Frontal cortex (tissue), 4 donors: ENCODE measurements around the gene C5. TPM values are rescaled to one million over a fixed set of nuclear protein-coding genes. Genes with fewer than 3 reads are reported as not detected.
"Not testable (repeated sequence)": the region's sequence is repeated elsewhere in the genome, so short reads cannot be mapped to it uniquely, and the experiment has no call there.

Experiments
- DNase-seq, 2 donors: peaks; one replicate each; pipeline ENCODE4 v3.0.0; 2012; ENCODE audit warnings: low spot score in 2 of 2
- FAIRE-seq: peaks from 2 replicates; lab custom pipeline; 2012; peaks lifted over from hg19 to GRCh38; lab: Jason Lieb, UNC
- total RNA-seq: library from RNA; depleted of rRNA; stranded (reverse); fragments of >200 nt; gene quantifications from one replicate; pipeline ENCODE4 v1.2.3, GENCODE V29; 2014
- donor health status: control.
- donor health status: control.
- donor health status: control.

C5 gene
- total RNA-seq, 1 donor from 2014 or later: 7.7 TPM

- FAIRE-seq: no peak
- peak in 1 of 2 donors; percentile 18 for DNase-seq
Observed at GRCh38 chr9:120985819-120986222, 64.3 kb downstream of the C5 start.

GRCh38 chr9:120983259-120983837 is 66.7 kb downstream of the C5 start:
- FAIRE-seq (no peak), DNase-seq (no peak)

- FAIRE-seq: no peak
- no peak for DNase-seq
Observed at GRCh38 chr9:120982836-120983235, 67.2 kb downstream of the C5 start.

DNA sequence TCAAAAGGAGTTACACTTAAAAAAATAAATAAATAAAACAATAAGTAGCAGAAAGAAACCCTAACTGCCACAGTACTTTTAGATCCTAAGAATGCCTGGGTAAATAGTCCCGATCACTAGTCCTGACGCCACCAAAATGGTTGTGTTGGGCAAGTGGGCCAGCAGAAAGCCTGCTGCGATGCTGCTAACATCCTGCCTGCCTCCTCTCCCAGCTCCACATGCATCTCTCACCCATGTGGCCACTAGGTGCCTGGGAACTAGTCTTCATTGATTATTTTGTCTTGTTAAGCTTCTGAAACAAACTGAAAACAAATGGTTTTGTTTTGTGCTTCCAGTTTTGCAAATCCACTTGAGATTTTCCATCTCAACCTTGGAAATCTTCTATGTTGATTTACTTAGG is 69.1 kb downstream of the C5 start:
- FAIRE-seq (no peak), DNase-seq (no peak)

- FAIRE-seq (no peak), DNase-seq (no peak)
Observed at GRCh38 chr9:120979797-120980196, 70.3 kb downstream of the C5 start.

DNA sequence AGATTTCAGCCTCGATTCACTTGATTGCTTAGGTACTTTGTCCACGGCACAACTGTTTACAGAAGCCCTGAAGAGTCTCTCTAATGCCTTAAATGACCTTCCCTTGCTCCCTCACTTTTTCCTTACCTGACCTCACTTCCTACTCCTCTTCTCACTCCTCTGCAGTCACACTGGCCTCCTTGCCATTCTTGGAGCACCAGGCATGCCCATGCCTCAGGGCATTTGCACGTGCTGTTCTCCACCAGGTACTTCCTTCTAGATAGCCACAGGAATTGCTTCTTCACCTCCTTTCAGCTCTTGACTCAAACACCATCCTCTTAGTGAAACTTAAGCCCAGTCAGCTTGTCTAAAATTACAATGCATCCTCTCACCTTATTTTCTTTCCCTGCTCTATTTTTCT is 71.1 kb downstream of the C5 start:
- DNase-seq (no peak), FAIRE-seq (no peak)

- FAIRE-seq: no peak
- DNase-seq: no peak
Observed at GRCh38 chr9:120977321-120977720, 72.8 kb downstream of the C5 start.

DNA sequence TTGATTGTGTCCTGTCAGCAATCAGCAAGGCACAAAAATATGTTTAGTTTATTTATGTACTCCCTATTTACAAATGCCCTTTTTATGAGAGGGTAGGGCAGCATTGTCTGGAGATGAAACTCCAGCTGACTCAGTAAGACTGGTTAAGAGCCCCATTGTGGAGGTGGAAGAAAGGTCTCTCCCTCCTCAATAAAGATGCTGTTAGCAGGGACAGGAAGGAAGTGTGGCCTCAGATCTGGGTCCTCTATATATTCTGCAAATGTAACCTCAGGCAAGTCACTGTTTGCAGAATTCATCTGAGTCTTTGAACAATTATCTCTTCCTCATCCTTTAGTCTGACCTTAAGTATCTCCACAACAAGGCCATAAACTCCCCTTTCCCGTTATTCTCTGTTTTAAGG is 75.2 kb downstream of the C5 start:
- DNase-seq: no peak
- no peak for FAIRE-seq

GRCh38 chr9:120974181-120974580 is 75.9 kb downstream of the C5 start:
- no peak for DNase-seq
- FAIRE-seq: no peak

- DNase-seq (no peak), FAIRE-seq (no peak)
Observed at GRCh38 chr9:120971938-120972337, 78.1 kb downstream of the C5 start.

DNA sequence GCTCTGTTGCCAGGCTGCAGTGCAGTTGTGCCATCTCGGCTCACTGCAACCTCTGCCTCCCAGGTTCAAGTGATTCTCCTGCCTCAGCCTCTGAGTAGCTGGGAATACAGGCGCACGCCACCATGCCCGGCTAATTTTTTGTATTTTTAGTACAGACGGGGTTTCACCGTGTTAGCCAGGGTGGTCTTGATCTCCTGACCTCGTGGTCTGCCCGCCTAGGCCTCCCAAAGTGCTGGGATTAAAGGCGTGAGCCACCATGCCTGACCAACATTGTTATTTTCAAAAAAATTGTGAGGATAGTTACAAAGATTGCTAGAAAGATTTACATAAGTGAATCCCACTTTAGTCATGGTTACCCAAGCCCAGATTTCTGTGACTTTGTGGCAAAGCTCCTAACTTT is 78.6 kb downstream of the C5 start:
- not testable (repeated sequence) for DNase-seq, FAIRE-seq

DNA sequence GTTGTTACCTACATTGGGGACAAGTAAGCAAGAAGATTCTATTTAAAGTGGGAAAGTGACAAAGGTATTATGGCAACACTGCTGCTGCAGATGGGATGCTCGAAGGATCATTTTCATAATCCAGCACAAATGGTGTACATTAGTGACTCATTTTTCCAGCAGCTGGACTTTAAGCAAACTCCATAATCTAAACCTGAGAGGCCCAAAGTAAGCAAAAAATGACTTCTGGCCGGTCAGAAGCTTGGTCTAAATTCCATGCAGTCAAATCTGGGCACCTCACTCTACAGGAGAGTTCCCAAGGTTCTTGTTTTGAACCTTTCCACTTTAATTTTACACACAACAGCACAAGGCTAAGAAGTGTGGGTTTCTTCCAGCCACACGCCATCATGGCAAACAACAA is 79.8 kb downstream of the C5 start:
- DNase-seq (no peak), FAIRE-seq (no peak)

DNA sequence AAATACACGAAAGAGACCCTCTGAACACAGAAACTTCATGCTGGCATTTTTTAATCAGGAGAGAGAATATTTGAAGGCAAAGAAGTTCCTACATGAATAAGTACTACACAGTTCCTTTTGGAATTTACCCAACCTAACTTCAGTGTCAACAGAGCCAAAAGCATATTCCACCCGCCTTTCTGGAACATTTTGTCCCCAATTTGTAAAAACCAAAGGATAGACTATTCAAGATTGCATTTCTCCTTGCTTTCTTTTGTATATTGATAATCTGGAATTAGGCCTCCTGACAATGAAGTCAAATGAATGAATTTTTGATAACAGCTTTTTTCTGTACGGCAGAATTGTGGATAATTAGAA is 84.1 kb downstream of the C5 start:
- DNase-seq: no peak
- no peak for FAIRE-seq

DNA sequence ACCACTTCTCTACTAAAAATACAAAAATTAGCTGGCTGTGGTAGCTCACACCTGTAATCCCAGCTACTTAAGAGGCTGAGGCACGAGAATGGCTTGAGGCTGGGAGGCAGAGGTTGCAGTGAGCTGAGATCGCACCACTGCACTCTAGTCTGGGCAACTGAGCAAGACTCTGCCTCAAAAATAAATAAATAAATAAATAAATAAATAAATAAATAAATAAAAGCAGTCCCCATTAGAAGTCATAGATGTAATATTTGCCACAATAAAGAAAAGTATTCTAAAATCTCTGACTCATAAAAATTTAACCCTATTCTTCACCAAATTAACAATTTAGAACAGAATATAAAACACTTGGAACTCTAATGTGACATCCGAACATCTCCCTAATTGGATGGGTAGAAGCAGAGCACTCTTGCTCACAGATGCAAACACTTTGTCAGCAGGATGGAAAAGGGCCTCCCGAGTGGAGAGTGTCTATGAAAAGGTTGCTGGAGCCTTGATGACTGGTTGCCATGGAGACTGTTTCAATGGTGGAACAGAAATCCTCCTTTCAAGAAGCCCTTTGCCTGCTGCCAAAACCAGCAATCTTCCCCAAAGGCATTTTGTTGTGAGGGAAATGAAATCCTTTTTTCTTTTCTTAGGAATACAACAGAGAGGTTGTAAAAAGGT is 84.6 kb downstream of the C5 start:
- FAIRE-seq: no peak
- DNase-seq: peak in 1 of 2 donors; percentile 24

DNA sequence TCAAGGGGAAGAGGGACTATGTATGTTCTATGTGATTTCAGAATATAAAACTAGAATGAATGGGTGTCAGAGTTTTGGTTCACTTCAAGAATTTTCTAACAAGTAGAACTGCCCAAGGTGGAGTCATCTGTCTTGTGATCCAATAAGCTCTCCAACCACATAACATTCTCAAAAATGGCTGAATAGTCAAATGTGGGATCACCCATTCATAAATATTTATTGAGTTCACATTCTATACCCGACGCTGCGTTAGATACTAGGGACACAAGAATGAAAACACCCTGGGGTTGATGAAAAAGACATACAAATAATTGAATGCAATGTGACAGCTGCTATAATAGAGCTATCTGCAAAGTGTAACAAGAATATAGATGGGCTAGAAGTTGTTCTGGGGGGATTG is 88.1 kb downstream of the C5 start:
- DNase-seq: no peak
- FAIRE-seq: no peak

- DNase-seq (no peak), FAIRE-seq (no peak)
Observed at GRCh38 chr9:120960001-120960400, 90.1 kb downstream of the C5 start.

GRCh38 chr9:120956862-120957261 is 93.2 kb downstream of the C5 start:
- FAIRE-seq: no peak
- DNase-seq: no peak

DNA sequence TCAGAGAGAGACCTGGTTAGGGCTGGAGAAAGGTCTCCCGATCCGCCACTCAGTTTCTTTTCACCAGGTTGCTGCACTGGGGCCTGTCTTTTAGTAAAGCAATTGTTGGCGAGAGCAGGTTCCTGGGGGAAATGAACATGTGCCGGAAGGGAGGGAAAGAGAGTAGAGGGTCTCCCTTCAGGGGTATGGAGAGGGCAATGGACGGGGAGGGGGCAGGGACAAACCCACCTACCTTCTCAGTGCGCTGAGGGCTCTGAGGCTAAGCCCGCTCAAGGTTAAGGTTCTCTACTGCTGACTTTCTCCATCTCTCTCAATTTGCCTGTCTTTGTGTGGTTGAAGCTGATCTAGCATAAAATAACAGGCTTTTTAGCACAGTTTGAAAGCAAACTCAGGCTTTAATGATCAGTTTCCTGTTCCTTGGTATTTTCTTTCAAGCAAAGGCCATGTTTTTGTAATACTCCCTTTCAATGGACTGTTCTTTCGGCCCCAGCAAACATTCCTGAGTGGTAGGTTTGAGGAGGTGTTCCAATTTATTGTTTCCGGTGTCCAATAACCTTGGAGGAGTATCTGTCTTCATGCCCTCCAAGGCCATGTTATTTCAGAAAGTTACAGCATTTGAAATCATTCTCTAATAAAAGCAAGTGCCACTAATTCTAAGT is 98.0 kb downstream of the C5 start:
- FAIRE-seq (no peak), DNase-seq (no peak)

DNA sequence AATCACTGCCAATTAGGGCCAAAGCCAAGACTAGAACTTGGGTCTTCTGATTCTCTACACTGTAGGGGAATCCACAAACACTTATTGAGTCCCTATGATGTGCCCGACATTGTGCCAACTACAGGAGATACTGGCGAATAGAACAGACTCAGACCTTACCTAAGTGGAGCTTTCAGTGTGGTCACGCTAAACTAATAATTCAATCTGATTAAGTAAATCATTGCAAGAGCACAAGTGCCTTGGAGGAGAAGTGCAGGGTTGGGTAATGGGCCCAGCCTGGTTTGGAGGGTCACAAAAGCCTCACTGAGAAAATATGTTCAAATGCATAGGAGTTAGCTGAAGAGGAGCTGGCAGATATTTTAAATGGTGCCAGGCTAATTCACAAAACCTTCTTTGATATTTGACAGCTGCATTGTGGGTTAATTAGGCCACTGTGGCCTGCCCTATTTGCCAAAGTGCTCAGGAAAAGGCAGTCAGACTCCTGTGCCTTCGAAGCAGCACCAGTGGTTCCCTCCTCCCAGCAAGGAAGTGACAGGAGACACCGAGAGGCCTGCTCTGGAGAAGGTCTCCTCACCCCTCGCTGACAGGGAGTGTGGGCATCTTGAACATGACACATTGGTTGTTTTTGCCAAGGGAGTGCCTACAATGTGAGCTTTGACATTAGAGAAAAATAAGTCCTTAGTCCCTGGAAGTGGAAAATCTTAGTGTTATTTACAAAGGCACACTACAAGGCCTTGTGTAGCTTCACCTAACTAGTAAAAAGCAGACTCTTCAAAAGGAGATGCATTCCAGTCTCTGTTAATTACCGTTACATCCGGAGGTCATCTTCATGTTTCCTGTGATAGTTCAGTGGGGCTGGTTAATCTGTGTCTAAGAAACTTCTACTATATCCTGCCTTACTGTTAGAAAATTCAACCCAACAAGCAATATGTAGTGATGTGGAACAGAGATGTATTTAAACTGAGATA is 99.4 kb downstream of the C5 start:
- FAIRE-seq (no peak), DNase-seq (no peak)

- FAIRE-seq (no peak), DNase-seq (no peak)
Observed at GRCh38 chr9:120949290-120949689, 100.8 kb downstream of the C5 start.

- DNase-seq: no peak
- FAIRE-seq: no peak
Observed at GRCh38 chr9:120948824-120949223, 101.3 kb downstream of the C5 start.
